Measurements from ENCODE around the gene VPS11.

GRCh38 chr11:119019996-119020395 lies 47.6 kb upstream of the VPS11 start:
- TF ChIP-seq CTCF (IDR thresholded peaks at IDR 0.05), result no peak
- no peak for TF ChIP-seq POLR2A (IDR thresholded peaks at IDR 0.05)
- TF ChIP-seq EP300 (IDR thresholded peaks at IDR 0.05), result no peak
